Karpas-422 (cell line): ENCODE results near the gene PALM. TPM values are rescaled to one million over a fixed set of nuclear protein-coding genes. Genes with fewer than 3 reads are reported as not detected.
"Not testable (repeated sequence)": the region's sequence is repeated elsewhere in the genome, so short reads cannot be mapped to it uniquely, and the experiment has no call there.

ENCODE experiments used
- DNase-seq: peaks from one replicate; pipeline ENCODE4 v3.0.0-alpha.2; 2015
- H2AFZ ChIP-seq: fragments of 200-600 bp; sonication (generic); 2 replicates; pipeline ENCODE4 v1.6.1; 2014; ENCODE audit warnings: antibody characterized with exemption, low read length, mixed read lengths
- H3K27ac ChIP-seq: fragments of 200-600 bp; sonication (generic); 2 replicates; pipeline ENCODE4 v1.5.1; 2014; ENCODE audit warnings: mild to moderate bottlenecking, low read length, moderate library complexity
- H3K27me3 ChIP-seq: fragments of 200-600 bp; sonication (generic); 2 replicates; pipeline ENCODE4 v1.6.1; 2014; ENCODE audit warnings: low read length, mixed read lengths
- H3K36me3 ChIP-seq: fragments of 200-600 bp; sonication (generic); 2 replicates; pipeline ENCODE4 v1.6.1; 2014; ENCODE audit warnings: low read length, mixed read lengths; ENCODE audit not compliant: insufficient read depth
- H3K4me1 ChIP-seq: fragments of 200-600 bp; sonication (generic); 2 replicates; pipeline ENCODE4 v1.6.1; 2014; ENCODE audit warnings: mild to moderate bottlenecking, low read length, mixed read lengths
- H3K4me2 ChIP-seq: fragments of 200-600 bp; sonication (generic); 2 replicates; pipeline ENCODE4 v1.6.1; 2014; ENCODE audit warnings: low read length, low read depth, mild to moderate bottlenecking; ENCODE audit not compliant: poor library complexity, severe bottlenecking
- H3K4me3 ChIP-seq: fragments of 200-600 bp; sonication (generic); 2 replicates; pipeline ENCODE4 v1.5.1; 2014; ENCODE audit warnings: mild to moderate bottlenecking, antibody characterized with exemption, low read length, mixed read lengths
- H3K79me2 ChIP-seq: fragments of 200-600 bp; sonication (generic); 2 replicates; pipeline ENCODE4 v1.6.1; 2014; ENCODE audit warnings: mild to moderate bottlenecking, low read length, mixed read lengths
- H3K9ac ChIP-seq: fragments of 200-600 bp; sonication (generic); 2 replicates; pipeline ENCODE4 v1.6.0; 2014; ENCODE audit warnings: low read length
- H3K9me2 ChIP-seq: fragments of 200-600 bp; sonication (generic), shearing (Covaris generic); replicated peaks from 2 replicates; pipeline ENCODE4 v1.6.0; 2014; ENCODE audit warnings: mild to moderate bottlenecking, low read length, moderate library complexity; ENCODE audit not compliant: insufficient read depth
- H3K9me3 ChIP-seq: fragments of 300-700, 200-600 bp; sonication (generic); 2 replicates; pipeline ENCODE4 v1.6.1; 2014; ENCODE audit warnings: low read length, mixed read lengths
- H4K20me1 ChIP-seq: fragments of 200-600 bp; sonication (generic); 2 replicates; pipeline ENCODE4 v1.6.1; 2014; ENCODE audit warnings: mild to moderate bottlenecking, antibody characterized with exemption, low read length, low read depth; ENCODE audit not compliant: insufficient read depth
- total RNA-seq: library from RNA; depleted of rRNA; stranded (reverse); fragments of >200 nt; shearing (Covaris generic); gene quantifications from 2 replicates; pipeline ENCODE4 v1.2.3, GENCODE V29; 2014; ENCODE audit warnings: low replicate concordance

PALM gene
- total RNA-seq, 1 experiment from 2014 or later: 3.5 TPM

- Histone ChIP-seq H3K36me3 (peaks cover 6% of the 10 kb centered on the region; the same call in 1 of the 2 replicates), H3K27me3 (no peaks in the 10 kb centered on the region), H3K79me2 (peaks cover 30% of the 10 kb centered on the region), H3K4me3 (no peak overlapping the region), H3K27ac (no peak overlapping the region), H3K4me2 (no peak overlapping the region), H3K9me3 (no peaks in the 10 kb centered on the region), H4K20me1 (peaks cover 25% of the 10 kb centered on the region), H3K9ac (no peak overlapping the region), H2AFZ (no peak overlapping the region), H3K9me2 (no peaks in the 10 kb centered on the region), H3K4me1 (peaks cover 26% of the 10 kb centered on the region)
- peak; percentile 88 for DNase-seq
Measured at GRCh38 chr19:664913-665443, 43.8 kb upstream of the PALM start.

- not testable (repeated sequence) for H3K27me3 ChIP-seq, H4K20me1 ChIP-seq, H3K36me3 ChIP-seq, H3K79me2 ChIP-seq, H2AFZ ChIP-seq, H3K4me2 ChIP-seq, DNase-seq, H3K9me2 ChIP-seq, H3K9ac ChIP-seq, H3K4me3 ChIP-seq, H3K27ac ChIP-seq, H3K9me3 ChIP-seq
- H3K4me1 ChIP-seq: peaks cover 11% of the 10 kb centered on the region
Measured at GRCh38 chr19:666985-667573, 41.7 kb upstream of the PALM start.

- not testable (repeated sequence) for H3K27me3 ChIP-seq, H3K9me2 ChIP-seq, H3K4me3 ChIP-seq, H3K9me3 ChIP-seq, H4K20me1 ChIP-seq, H3K27ac ChIP-seq, H3K4me1 ChIP-seq, H2AFZ ChIP-seq, H3K36me3 ChIP-seq, H3K9ac ChIP-seq, H3K79me2 ChIP-seq, H3K4me2 ChIP-seq, DNase-seq
Measured at GRCh38 chr19:668675-669434, 39.9 kb upstream of the PALM start.

GRCh38 chr19:670609-671075 is 38.1 kb upstream of the PALM start:
- H3K27me3 ChIP-seq: no peaks in the 10 kb centered on the region
- no peaks in the 10 kb centered on the region for H3K9me2 ChIP-seq
- no peaks in the 10 kb centered on the region for H3K36me3 ChIP-seq
- H3K9me3 ChIP-seq: no peaks in the 10 kb centered on the region
- peak; percentile 65 for DNase-seq
- H3K27ac ChIP-seq: no peak overlapping the region
- H2AFZ ChIP-seq: no peak overlapping the region
- H3K4me3 ChIP-seq: no peak overlapping the region
- peaks cover 4% of the 10 kb centered on the region; the same call in 1 of the 2 replicates for H4K20me1 ChIP-seq
- H3K9ac ChIP-seq: no peak overlapping the region
- H3K4me1 ChIP-seq: no peaks in the 10 kb centered on the region
- no peak overlapping the region for H3K4me2 ChIP-seq
- H3K79me2 ChIP-seq: no peaks in the 10 kb centered on the region

- H3K79me2 ChIP-seq: no peaks in the 10 kb centered on the region
- no peak overlapping the region for H3K4me2 ChIP-seq
- peaks cover 6% of the 10 kb centered on the region for H3K4me1 ChIP-seq
- H3K36me3 ChIP-seq: no peaks in the 10 kb centered on the region
- H2AFZ ChIP-seq: no peak overlapping the region
- no peaks in the 10 kb centered on the region for H3K27me3 ChIP-seq
- H3K4me3 ChIP-seq: no peak overlapping the region
- H3K9ac ChIP-seq: no peak overlapping the region
- H3K9me3 ChIP-seq: no peaks in the 10 kb centered on the region
- no peak overlapping the region for H3K27ac ChIP-seq
- no peak for DNase-seq
- H4K20me1 ChIP-seq: peaks cover 13% of the 10 kb centered on the region; the same call in 1 of the 2 replicates
- no peaks in the 10 kb centered on the region for H3K9me2 ChIP-seq
Measured at GRCh38 chr19:674282-675151, 34.2 kb upstream of the PALM start.

GRCh38 chr19:676007-676338 is 32.8 kb upstream of the PALM start:
- H2AFZ ChIP-seq: no peak overlapping the region
- H3K9me3 ChIP-seq: no peaks in the 10 kb centered on the region
- no peak overlapping the region for H3K9ac ChIP-seq
- DNase-seq: no peak
- no peaks in the 10 kb centered on the region for H3K27me3 ChIP-seq
- H3K4me2 ChIP-seq: no peak overlapping the region
- no peaks in the 10 kb centered on the region for H3K79me2 ChIP-seq
- no peak overlapping the region for H3K4me3 ChIP-seq
- H3K9me2 ChIP-seq: no peaks in the 10 kb centered on the region
- H4K20me1 ChIP-seq: peaks cover 14% of the 10 kb centered on the region; the same call in 1 of the 2 replicates
- no peak overlapping the region for H3K27ac ChIP-seq
- no peaks in the 10 kb centered on the region for H3K36me3 ChIP-seq
- H3K4me1 ChIP-seq: peaks cover 9% of the 10 kb centered on the region

GRCh38 chr19:676339-677105 is 32.2 kb upstream of the PALM start, which contains the start of gene FSTL3:
Gene FSTL3, plus strand, starts transcription at chr19:676392. Its CDS starts 32 bp downstream, at chr19:676424.
- Histone ChIP-seq H3K9me2 (no peaks in the 10 kb centered on the region), H2AFZ (no peak within 1 kb of the TSS), H3K79me2 (no peaks in the 10 kb centered on the region), H4K20me1 (peaks cover 14% of the 10 kb centered on the region; the same call in 1 of the 2 replicates), H3K9ac (no peak within 1 kb of the TSS), H3K36me3 (no peaks in the 10 kb centered on the region), H3K27ac (no peak within 1 kb of the TSS), H3K4me2 (no peak within 1 kb of the TSS), H3K4me1 (peaks cover 9% of the 10 kb centered on the region), H3K27me3 (no peaks in the 10 kb centered on the region), H3K9me3 (no peaks in the 10 kb centered on the region), H3K4me3 (no peak within 1 kb of the TSS)
- no peak for DNase-seq
